ENCODE data around the gene GATA1.

Gene GATA1

GRCh38 chrX:48802089-48802904, 15.9 kb downstream of the GATA1 start:
- peak; percentile 33 for DNase-seq (ENCODE audit: extremely low read depth, low read depth)
- no peak for TF ChIP-seq CTCF (IDR thresholded peaks at IDR 0.05; ENCODE audit: low read depth, low read length, missing control alignments)
- H3K4me3 ChIP-seq (replicated peaks; ENCODE audit: low read depth, low read length) = peak overlapping the region; percentile 57

- DNase-seq (ENCODE audit: extremely low read depth, low read depth) = no peak
- TF ChIP-seq CTCF (IDR thresholded peaks at IDR 0.05; ENCODE audit: low read depth, low read length, missing control alignments) = no peak
- peak overlapping the region; percentile 57 for H3K4me3 ChIP-seq (replicated peaks; ENCODE audit: low read depth, low read length)
Observed at GRCh38 chrX:48802905-48803200, 16.5 kb downstream of the GATA1 start.

- no peak for DNase-seq (ENCODE audit: extremely low read depth, low read depth)
- H3K4me3 ChIP-seq (replicated peaks; ENCODE audit: low read depth, low read length) = no peak overlapping the region
- no peak for TF ChIP-seq CTCF (IDR thresholded peaks at IDR 0.05; ENCODE audit: low read depth, low read length, missing control alignments)
Observed at GRCh38 chrX:48806081-48806480, 19.7 kb downstream of the GATA1 start.

GRCh38 chrX:48813644-48814043, 27.3 kb downstream of the GATA1 start:
- no peak for DNase-seq (ENCODE audit: extremely low read depth, low read depth)
- TF ChIP-seq CTCF (IDR thresholded peaks at IDR 0.05; ENCODE audit: low read depth, low read length, missing control alignments) = no peak
- no peak overlapping the region for H3K4me3 ChIP-seq (replicated peaks; ENCODE audit: low read depth, low read length)

GRCh38 chrX:48814722-48815121, 28.3 kb downstream of the GATA1 start:
- no peak overlapping the region for H3K4me3 ChIP-seq (replicated peaks; ENCODE audit: low read depth, low read length)
- DNase-seq (ENCODE audit: extremely low read depth, low read depth) = no peak
- no peak for TF ChIP-seq CTCF (IDR thresholded peaks at IDR 0.05; ENCODE audit: low read depth, low read length, missing control alignments)

GRCh38 chrX:48815266-48815665, 28.9 kb downstream of the GATA1 start:
- DNase-seq (ENCODE audit: extremely low read depth, low read depth) = no peak
- H3K4me3 ChIP-seq (replicated peaks; ENCODE audit: low read depth, low read length) = no peak overlapping the region
- no peak for TF ChIP-seq CTCF (IDR thresholded peaks at IDR 0.05; ENCODE audit: low read depth, low read length, missing control alignments)

Data from HFF-Myc (cell line).